GM03348 (cell line): ENCODE data around the gene EZH2.

ENCODE experiments used
- DNase-seq: peaks from one replicate; pipeline ENCODE4 v3.0.0; 2012; ENCODE audit warnings: low spot score

EZH2 gene

DNA sequence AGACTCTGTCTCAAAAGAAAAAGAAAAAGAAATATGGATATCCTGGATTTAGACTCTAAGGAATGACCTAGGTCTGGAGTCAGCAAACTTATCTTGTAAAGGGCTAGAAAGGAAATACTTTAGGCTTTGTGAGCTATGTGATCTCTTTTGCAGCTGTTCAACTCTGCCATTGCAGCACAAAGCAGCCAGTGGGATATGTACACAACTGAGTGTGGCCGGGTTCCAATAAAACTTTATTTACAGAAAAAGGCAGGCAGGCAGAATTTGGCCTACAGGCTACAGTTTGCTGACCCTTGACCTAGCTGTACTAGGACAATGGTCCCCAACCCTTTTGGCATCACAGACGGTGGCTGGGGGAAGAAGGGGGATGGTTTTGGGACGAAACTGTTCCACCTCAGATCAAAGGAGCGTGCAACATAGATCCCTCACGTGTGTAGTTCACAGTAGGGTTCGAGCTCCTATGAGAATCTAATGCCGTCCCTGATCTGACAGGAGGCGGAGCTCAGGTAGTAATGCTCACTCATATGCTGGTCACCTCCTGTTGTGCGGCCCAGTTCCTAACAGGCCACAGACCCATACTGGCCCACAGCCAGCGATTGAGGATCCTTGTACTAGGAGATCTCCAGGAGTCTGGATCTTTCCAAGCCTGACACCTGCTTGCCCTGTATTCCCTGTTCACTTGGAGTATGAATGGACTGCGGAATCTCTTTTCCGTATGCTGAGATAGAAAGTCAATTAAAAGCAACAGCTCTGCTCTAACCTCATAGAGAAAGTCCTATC is 122.4 kb downstream of the EZH2 start:
- DNase-seq: no peak
